GM19324 (cell line): Measurements from ENCODE around the gene SLC39A10.

ENCODE experiments used
- ATAC-seq: cut with Tn5 transposase; IDR thresholded peaks from one replicate; pipeline ENCODE4 v1.9.1; 2021; ENCODE audit warnings: mild to moderate bottlenecking, moderate library complexity; ENCODE audit not compliant: unreplicated experiment, low FRiP score

Gene SLC39A10

GRCh38 chr2:195709901-195710806 is 53.1 kb downstream of the SLC39A10 start:
- no peak for ATAC-seq

GRCh38 chr2:195711478-195711877 is 54.5 kb downstream of the SLC39A10 start:
- ATAC-seq, result peak; percentile 74

GRCh38 chr2:195716466-195716865 is 59.4 kb downstream of the SLC39A10 start:
- no peak for ATAC-seq

GRCh38 chr2:195721042-195721441 is 64.0 kb downstream of the SLC39A10 start:
- ATAC-seq, result no peak

- no peak for ATAC-seq
Measured at GRCh38 chr2:195722075-195722474, 65.0 kb downstream of the SLC39A10 start.

- ATAC-seq, result no peak
Measured at GRCh38 chr2:195727106-195727505, 70.1 kb downstream of the SLC39A10 start.

- no peak for ATAC-seq
Measured at GRCh38 chr2:195730912-195731311, 73.9 kb downstream of the SLC39A10 start.

- no peak for ATAC-seq
Measured at GRCh38 chr2:195732574-195732973, 75.5 kb downstream of the SLC39A10 start.

GRCh38 chr2:195733831-195734230 is 76.8 kb downstream of the SLC39A10 start:
- no peak for ATAC-seq

GRCh38 chr2:195734395-195734794 is 77.4 kb downstream of the SLC39A10 start:
- ATAC-seq, result no peak

GRCh38 chr2:195734931-195735330 is 77.9 kb downstream of the SLC39A10 start:
- ATAC-seq, result no peak

GRCh38 chr2:195735347-195735746 is 78.3 kb downstream of the SLC39A10 start:
- ATAC-seq, result no peak

GRCh38 chr2:195737511-195738325 is 80.7 kb downstream of the SLC39A10 start:
- no peak for ATAC-seq

GRCh38 chr2:195741191-195741590 is 84.2 kb downstream of the SLC39A10 start:
- no peak for ATAC-seq

- ATAC-seq, result no peak
Measured at GRCh38 chr2:195756218-195756942, 99.4 kb downstream of the SLC39A10 start.

GRCh38 chr2:195758846-195759245 is 101.8 kb downstream of the SLC39A10 start:
- no peak for ATAC-seq

- no peak for ATAC-seq
Measured at GRCh38 chr2:195759877-195760276, 102.9 kb downstream of the SLC39A10 start.

- no peak for ATAC-seq
Measured at GRCh38 chr2:195763866-195764265, 106.8 kb downstream of the SLC39A10 start.

GRCh38 chr2:195766691-195767090 is 109.7 kb downstream of the SLC39A10 start:
- ATAC-seq, result no peak

- no peak for ATAC-seq
Measured at GRCh38 chr2:195768431-195768830, 111.4 kb downstream of the SLC39A10 start.

- no peak for ATAC-seq
Measured at GRCh38 chr2:195769975-195770374, 112.9 kb downstream of the SLC39A10 start.
